ENCODE results near the gene MRAS. TPM values are rescaled to one million over a fixed set of nuclear protein-coding genes. Genes with fewer than 3 reads are reported as not detected.

The MRAS gene
- total RNA-seq, 1 experiment from 2014 or later, result 2.4 TPM

GRCh38 chr3:138336454-138336999 is 11.9 kb upstream of the MRAS start:
- Histone ChIP-seq H3K27ac (no peak overlapping the region), H4K20me1 (ENCODE audit: insufficient read depth) (no peaks in the 10 kb centered on the region), H3K9me2 (ENCODE audit: insufficient read depth) (no peaks in the 10 kb centered on the region), H3F3A (ENCODE audit: insufficient read depth, low read depth) (no peaks in the 10 kb centered on the region), H2AFZ (no peak overlapping the region), H3K79me2 (ENCODE audit: low read depth) (no peaks in the 10 kb centered on the region), H3K27me3 (ENCODE audit: insufficient read depth, low read depth) (peaks cover 10% of the 10 kb centered on the region), H3K36me3 (ENCODE audit: low read depth) (no peaks in the 10 kb centered on the region), H3K4me2 (no peak overlapping the region), H3K4me3 (no peak overlapping the region), H3K4me1 (replicated peaks; ENCODE audit: insufficient read depth) (no peaks in the 10 kb centered on the region), H3K9me3 (ENCODE audit: insufficient read depth, low read depth) (no peaks in the 10 kb centered on the region)
- no TSS peak for BruUV-seq (replicated peaks)
- no peak for TF ChIP-seq CTCF (conservative IDR thresholded peaks at IDR 0.05)
- TF ChIP-seq EZH2 (IDR thresholded peaks at IDR 0.05; ENCODE audit: low read depth), result no peak
- DNase-seq, result no peak
- intact Hi-C loops (cut with micrococcal nuclease; ENCODE audit: unreplicated experiment), result loop anchor here (10.0 kb wide), 2 partner anchors 348 to 978 kb away; no protein-coding TSS in a partner anchor
- ChIA-PET CTCF (no interaction called here), POLR2A (ENCODE audit: unreplicated experiment) (interaction anchor here (0.6 kb wide), 1 partner anchor 98 kb away, joined by 4 read pairs; the partner anchor contains the start of gene ESYT3)

GRCh38 chr3:138338244-138338643 is 10.1 kb upstream of the MRAS start:
- ChIA-PET CTCF (no interaction called here), POLR2A (ENCODE audit: unreplicated experiment) (no interaction called here)
- H3F3A ChIP-seq (ENCODE audit: insufficient read depth, low read depth), result no peaks in the 10 kb centered on the region
- no peak overlapping the region for H3K4me2 ChIP-seq
- H3K79me2 ChIP-seq (ENCODE audit: low read depth), result no peaks in the 10 kb centered on the region
- no peak overlapping the region for H3K27ac ChIP-seq
- no peak for DNase-seq
- no peaks in the 10 kb centered on the region for H4K20me1 ChIP-seq (ENCODE audit: insufficient read depth)
- intact Hi-C loops (cut with micrococcal nuclease; ENCODE audit: unreplicated experiment), result loop anchor here (10.0 kb wide), 2 partner anchors 347 to 977 kb away; no protein-coding TSS in a partner anchor
- peaks cover 10% of the 10 kb centered on the region for H3K27me3 ChIP-seq (ENCODE audit: insufficient read depth, low read depth)
- H3K4me1 ChIP-seq (replicated peaks; ENCODE audit: insufficient read depth), result no peaks in the 10 kb centered on the region
- H3K9me2 ChIP-seq (ENCODE audit: insufficient read depth), result no peaks in the 10 kb centered on the region
- TF ChIP-seq CTCF (conservative IDR thresholded peaks at IDR 0.05) (no peak), EZH2 (IDR thresholded peaks at IDR 0.05; ENCODE audit: low read depth) (no peak)
- no peaks in the 10 kb centered on the region for H3K36me3 ChIP-seq (ENCODE audit: low read depth)
- no peaks in the 10 kb centered on the region for H3K9me3 ChIP-seq (ENCODE audit: insufficient read depth, low read depth)
- H3K4me3 ChIP-seq, result no peak overlapping the region
- H2AFZ ChIP-seq, result no peak overlapping the region
- no TSS peak for BruUV-seq (replicated peaks)

GRCh38 chr3:138338811-138339210 is 9.6 kb upstream of the MRAS start:
- POLR2A ChIA-PET (ENCODE audit: unreplicated experiment), result no interaction called here
- no peaks in the 10 kb centered on the region for H3K36me3 ChIP-seq (ENCODE audit: low read depth)
- TF ChIP-seq EZH2 (IDR thresholded peaks at IDR 0.05; ENCODE audit: low read depth), result no peak
- no peak for TF ChIP-seq CTCF (conservative IDR thresholded peaks at IDR 0.05)
- no peaks in the 10 kb centered on the region for H3K79me2 ChIP-seq (ENCODE audit: low read depth)
- no peaks in the 10 kb centered on the region for H3F3A ChIP-seq (ENCODE audit: insufficient read depth, low read depth)
- DNase-seq, result no peak
- no peak overlapping the region for H3K4me3 ChIP-seq
- H3K9me2 ChIP-seq (ENCODE audit: insufficient read depth), result no peaks in the 10 kb centered on the region
- no peaks in the 10 kb centered on the region for H4K20me1 ChIP-seq (ENCODE audit: insufficient read depth)
- H3K27ac ChIP-seq, result no peak overlapping the region
- CTCF ChIA-PET, result no interaction called here
- peaks cover 10% of the 10 kb centered on the region for H3K27me3 ChIP-seq (ENCODE audit: insufficient read depth, low read depth)
- H2AFZ ChIP-seq, result no peak overlapping the region
- H3K9me3 ChIP-seq (ENCODE audit: insufficient read depth, low read depth), result no peaks in the 10 kb centered on the region
- intact Hi-C loops (cut with micrococcal nuclease; ENCODE audit: unreplicated experiment), result loop anchor here (10.0 kb wide), 2 partner anchors 346 to 976 kb away; no protein-coding TSS in a partner anchor
- no peaks in the 10 kb centered on the region for H3K4me1 ChIP-seq (replicated peaks; ENCODE audit: insufficient read depth)
- H3K4me2 ChIP-seq, result no peak overlapping the region
- no TSS peak for BruUV-seq (replicated peaks)
